ENCODE measurements around the gene SPAG16. TPM values are rescaled to one million over a fixed set of nuclear protein-coding genes. Genes with fewer than 3 reads are reported as not detected.
A peak's percentile ranks its signal among the peaks of the same experiment; 100 is the strongest.

The SPAG16 gene
- total and polyA plus RNA-seq, 2 donors: 17.7 to 104 TPM

DNA sequence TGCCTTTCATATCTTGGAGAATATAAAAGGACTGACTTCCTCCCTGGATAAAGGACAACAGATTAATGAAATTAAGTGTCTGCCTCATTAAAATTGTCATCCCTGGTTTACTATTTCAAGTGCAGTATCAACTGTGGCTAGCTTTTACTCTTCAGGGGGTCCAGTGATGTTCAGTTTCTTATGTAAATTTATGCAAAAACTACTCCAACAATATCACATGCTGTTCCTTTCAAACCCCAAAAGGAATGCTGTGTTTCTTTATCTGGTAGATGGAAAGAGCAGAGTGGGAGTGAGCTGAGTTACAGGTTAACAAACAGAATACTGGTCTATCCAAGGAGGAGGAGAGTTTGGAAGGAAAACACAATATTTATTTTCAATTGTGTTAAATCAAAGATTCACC, 842.9 kb downstream of the SPAG16 start:
- no peaks in the 10 kb centered on the region for H3K4me1 ChIP-seq (ENCODE audit: insufficient read depth)
- H3K36me3 ChIP-seq (ENCODE audit: insufficient read depth): no peaks in the 10 kb centered on the region
- no peak overlapping the region for H3K4me3 ChIP-seq (ENCODE audit: low read depth, low read length)
- DNase-seq (ENCODE audit: extremely low spot score): no peak
- H3K27ac ChIP-seq (ENCODE audit: low read depth): no peak overlapping the region

- 61% methylated on average over 1 of the region's 1 CpG for WGBS
- H3K36me3 ChIP-seq (ENCODE audit: insufficient read depth): no peaks in the 10 kb centered on the region
- H3K27ac ChIP-seq (ENCODE audit: low read depth): no peak overlapping the region
- H3K4me1 ChIP-seq (ENCODE audit: insufficient read depth): no peaks in the 10 kb centered on the region
- no peak for DNase-seq (ENCODE audit: extremely low spot score)
- no peak overlapping the region for H3K4me3 ChIP-seq (ENCODE audit: low read depth, low read length)
Observed at GRCh38 chr2:214127571-214127970, 843.3 kb downstream of the SPAG16 start.

DNA sequence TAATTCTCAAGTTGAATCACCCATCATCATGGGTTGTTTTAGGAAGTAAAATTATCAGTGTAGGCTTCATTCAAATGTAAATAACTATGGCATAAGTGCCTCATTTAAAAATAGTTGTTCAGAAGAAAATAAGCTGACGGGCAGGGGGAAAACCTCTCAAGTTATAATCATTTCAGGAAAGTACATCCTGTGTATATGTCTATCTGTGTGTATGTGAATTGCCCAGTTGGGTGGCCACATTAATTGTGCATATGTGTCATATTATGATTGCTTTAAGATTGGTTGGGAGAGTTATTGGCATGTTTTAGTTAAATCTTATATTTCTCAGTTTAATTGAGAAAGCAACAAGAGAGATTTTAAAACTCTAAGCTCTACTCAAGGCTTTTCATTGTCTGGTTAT, 843.8 kb downstream of the SPAG16 start:
- Histone ChIP-seq H3K4me3 (ENCODE audit: low read depth, low read length) (no peak overlapping the region), H3K36me3 (ENCODE audit: insufficient read depth) (no peaks in the 10 kb centered on the region), H3K4me1 (ENCODE audit: insufficient read depth) (no peaks in the 10 kb centered on the region), H3K27ac (ENCODE audit: low read depth) (no peak overlapping the region)
- 81% methylated on average over 1 of the region's 1 CpG for WGBS
- DNase-seq (ENCODE audit: extremely low spot score): no peak

- WGBS: 28% methylated on average over 2 of the region's 2 CpGs
- no peaks in the 10 kb centered on the region for H3K36me3 ChIP-seq (ENCODE audit: insufficient read depth)
- DNase-seq (ENCODE audit: extremely low spot score): peak; percentile 15
- H3K27ac ChIP-seq (ENCODE audit: low read depth): no peak overlapping the region
- no peaks in the 10 kb centered on the region for H3K4me1 ChIP-seq (ENCODE audit: insufficient read depth)
- H3K4me3 ChIP-seq (ENCODE audit: low read depth, low read length): no peak overlapping the region
Observed at GRCh38 chr2:214130114-214130513, 845.9 kb downstream of the SPAG16 start.

DNA sequence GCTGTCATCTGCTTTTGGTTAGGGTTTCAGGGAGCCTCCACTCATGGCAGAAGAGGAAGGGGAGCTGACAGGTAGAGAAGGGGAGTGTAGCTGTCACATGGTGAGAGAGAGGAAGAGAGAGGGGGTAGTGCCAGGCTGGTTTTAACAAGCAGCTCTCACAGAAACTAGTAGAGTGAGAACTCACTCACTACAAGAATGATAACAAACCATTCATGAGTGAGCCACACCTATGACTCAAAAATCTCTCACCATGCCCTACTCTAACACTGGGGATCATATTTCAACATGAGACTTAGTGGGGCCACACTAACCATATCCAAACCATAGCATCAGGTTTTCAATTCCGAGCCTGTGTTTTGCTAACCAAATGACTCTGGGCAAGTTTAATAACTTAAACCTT, 851.7 kb downstream of the SPAG16 start:
- DNase-seq (ENCODE audit: extremely low spot score): no peak
- H3K4me1 ChIP-seq (ENCODE audit: insufficient read depth): no peaks in the 10 kb centered on the region
- H3K4me3 ChIP-seq (ENCODE audit: low read depth, low read length): no peak overlapping the region
- H3K27ac ChIP-seq (ENCODE audit: low read depth): no peak overlapping the region
- H3K36me3 ChIP-seq (ENCODE audit: insufficient read depth): no peaks in the 10 kb centered on the region
- 83% methylated on average over 1 of the region's 1 CpG for WGBS

- H3K4me1 ChIP-seq (ENCODE audit: insufficient read depth): no peaks in the 10 kb centered on the region
- no peaks in the 10 kb centered on the region for H3K36me3 ChIP-seq (ENCODE audit: insufficient read depth)
- no peak overlapping the region for H3K27ac ChIP-seq (ENCODE audit: low read depth)
- no peak for DNase-seq (ENCODE audit: extremely low spot score)
- H3K4me3 ChIP-seq (ENCODE audit: low read depth, low read length): no peak overlapping the region
Observed at GRCh38 chr2:214138779-214139178, 854.5 kb downstream of the SPAG16 start.

- Histone ChIP-seq H3K27ac (ENCODE audit: low read depth) (no peak overlapping the region), H3K4me1 (ENCODE audit: insufficient read depth) (no peaks in the 10 kb centered on the region), H3K4me3 (ENCODE audit: low read depth, low read length) (no peak overlapping the region), H3K36me3 (ENCODE audit: insufficient read depth) (no peaks in the 10 kb centered on the region)
- peak; percentile 21 for DNase-seq (ENCODE audit: extremely low spot score)
- 41% methylated on average over 3 of the region's 3 CpGs for WGBS
Observed at GRCh38 chr2:214139630-214140284, 855.5 kb downstream of the SPAG16 start.

- Histone ChIP-seq H3K4me3 (ENCODE audit: low read depth, low read length) (no peak overlapping the region), H3K4me1 (ENCODE audit: insufficient read depth) (no peaks in the 10 kb centered on the region), H3K27ac (ENCODE audit: low read depth) (no peak overlapping the region), H3K36me3 (ENCODE audit: insufficient read depth) (no peaks in the 10 kb centered on the region)
- DNase-seq (ENCODE audit: extremely low spot score): no peak
- WGBS: 87% methylated on average over 1 of the region's 1 CpG
Observed at GRCh38 chr2:214156971-214157370, 872.7 kb downstream of the SPAG16 start.

DNA sequence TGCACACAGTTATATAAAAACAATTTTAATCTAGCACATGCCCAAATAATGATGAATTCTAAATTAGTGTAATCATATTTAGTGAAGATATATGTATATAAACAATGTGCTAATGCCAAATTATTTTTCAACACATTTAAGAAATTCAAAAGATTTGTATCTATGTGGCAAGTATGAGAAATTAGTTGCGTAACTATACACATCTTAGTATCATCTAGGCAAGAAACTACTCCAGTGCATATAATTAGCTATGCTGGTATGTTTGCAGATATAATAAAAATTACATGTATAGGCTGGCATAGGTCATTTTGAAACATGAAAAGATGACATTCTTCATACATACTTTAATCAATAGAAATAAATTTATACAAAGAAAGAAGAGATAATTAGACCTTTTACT, 874.6 kb downstream of the SPAG16 start:
- Histone ChIP-seq H3K4me1 (ENCODE audit: insufficient read depth) (no peaks in the 10 kb centered on the region), H3K36me3 (ENCODE audit: insufficient read depth) (no peaks in the 10 kb centered on the region), H3K4me3 (ENCODE audit: low read depth, low read length) (no peak overlapping the region), H3K27ac (ENCODE audit: low read depth) (no peak overlapping the region)
- no peak for DNase-seq (ENCODE audit: extremely low spot score)
- 97% methylated on average over 1 of the region's 1 CpG for WGBS

DNA sequence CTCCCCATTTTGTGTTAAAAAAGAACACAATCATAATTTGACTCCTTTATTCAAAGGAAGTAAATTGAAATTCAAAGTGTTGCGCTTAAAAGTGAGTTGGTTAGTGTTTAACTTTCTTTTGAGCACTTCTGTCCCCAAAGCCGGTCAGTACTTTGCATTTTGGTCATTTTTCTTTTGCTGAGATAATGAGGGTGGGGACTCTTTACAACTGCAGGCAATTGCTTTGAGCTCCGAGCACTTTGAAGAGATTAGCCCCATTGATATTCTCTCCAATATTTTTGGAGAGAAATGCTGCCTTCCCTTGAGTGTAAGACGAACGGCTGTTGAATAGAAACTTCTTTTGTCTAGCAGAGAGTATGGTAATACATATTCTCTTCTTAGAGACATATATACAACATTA, 885.0 kb downstream of the SPAG16 start:
- no peak overlapping the region for H3K27ac ChIP-seq (ENCODE audit: low read depth)
- no peak overlapping the region for H3K4me3 ChIP-seq (ENCODE audit: low read depth, low read length)
- no peak for DNase-seq (ENCODE audit: extremely low spot score)
- WGBS: 82% methylated on average over 5 of the region's 5 CpGs
- no peaks in the 10 kb centered on the region for H3K4me1 ChIP-seq (ENCODE audit: insufficient read depth)
- H3K36me3 ChIP-seq (ENCODE audit: insufficient read depth): no peaks in the 10 kb centered on the region

GRCh38 chr2:214169736-214170135, 885.5 kb downstream of the SPAG16 start:
- H3K4me3 ChIP-seq (ENCODE audit: low read depth, low read length): no peak overlapping the region
- no peak overlapping the region for H3K27ac ChIP-seq (ENCODE audit: low read depth)
- no peaks in the 10 kb centered on the region for H3K36me3 ChIP-seq (ENCODE audit: insufficient read depth)
- H3K4me1 ChIP-seq (ENCODE audit: insufficient read depth): no peaks in the 10 kb centered on the region
- 48% methylated on average over 2 of the region's 2 CpGs for WGBS
- DNase-seq (ENCODE audit: extremely low spot score): no peak

DNA sequence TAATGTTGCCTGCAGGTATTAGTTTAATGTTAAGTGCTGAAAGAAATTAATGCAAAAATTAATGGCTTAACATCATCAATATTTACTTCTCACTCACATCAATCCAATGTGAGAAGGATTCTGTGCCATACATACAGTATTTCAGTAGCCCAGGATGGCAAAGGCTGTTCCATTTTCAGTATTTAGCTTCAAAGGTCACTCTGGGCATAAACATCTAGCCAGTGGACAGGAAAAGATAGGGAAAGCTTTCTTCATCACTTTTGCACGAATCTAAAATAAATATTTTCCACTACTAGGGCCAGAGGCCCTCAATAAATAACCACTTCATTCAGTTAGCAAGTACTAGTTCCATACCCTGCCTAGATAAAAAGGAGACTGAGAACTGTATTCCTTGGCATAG, 890.3 kb downstream of the SPAG16 start:
- 9% methylated on average over 1 of the region's 1 CpG for WGBS
- Histone ChIP-seq H3K4me1 (ENCODE audit: insufficient read depth) (no peaks in the 10 kb centered on the region), H3K36me3 (ENCODE audit: insufficient read depth) (no peaks in the 10 kb centered on the region), H3K4me3 (ENCODE audit: low read depth, low read length) (no peak overlapping the region), H3K27ac (ENCODE audit: low read depth) (no peak overlapping the region)
- DNase-seq (ENCODE audit: extremely low spot score): no peak

DNA sequence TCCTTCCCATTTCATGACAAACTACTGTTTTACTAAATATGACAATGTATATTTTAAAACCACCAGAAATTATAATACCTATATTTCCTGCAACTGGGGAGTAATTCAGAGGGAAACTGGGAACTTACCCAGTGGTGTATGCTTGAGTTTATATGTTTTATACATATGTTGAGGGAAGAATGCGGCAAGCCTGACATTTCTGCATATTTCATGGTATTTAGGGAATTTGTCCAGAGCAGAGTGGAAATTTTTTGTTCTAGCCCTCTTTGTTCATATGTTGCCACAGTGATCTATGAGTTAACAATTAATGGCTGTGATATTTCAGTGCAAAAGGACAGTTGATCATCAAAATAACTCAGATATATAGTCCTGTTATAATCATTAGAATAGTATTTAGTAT, 895.8 kb downstream of the SPAG16 start:
- H3K4me3 ChIP-seq (ENCODE audit: low read depth, low read length): no peak overlapping the region
- WGBS: 65% methylated on average over 1 of the region's 1 CpG
- H3K36me3 ChIP-seq (ENCODE audit: insufficient read depth): no peaks in the 10 kb centered on the region
- no peak for DNase-seq (ENCODE audit: extremely low spot score)
- no peak overlapping the region for H3K27ac ChIP-seq (ENCODE audit: low read depth)
- H3K4me1 ChIP-seq (ENCODE audit: insufficient read depth): no peaks in the 10 kb centered on the region

DNA sequence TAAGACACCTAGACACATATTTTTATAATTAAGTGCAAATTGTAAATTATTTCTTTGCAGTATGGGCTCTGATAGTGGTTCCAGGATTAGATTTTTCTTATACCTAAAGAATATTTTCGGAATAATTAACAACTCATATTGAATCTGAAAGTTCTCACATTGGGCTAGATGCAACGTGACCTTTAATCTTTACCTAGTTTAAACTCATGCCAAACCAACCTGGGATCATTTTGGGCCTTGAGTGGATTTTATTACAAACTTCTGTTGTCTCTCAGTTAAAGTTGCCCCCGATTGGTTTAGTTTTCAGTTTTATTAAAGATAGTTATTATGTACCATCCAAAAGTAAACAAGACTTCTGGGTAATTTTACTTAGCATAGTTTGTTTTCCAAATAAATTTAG, 896.4 kb downstream of the SPAG16 start:
- 86% methylated on average over 3 of the region's 3 CpGs for WGBS
- Histone ChIP-seq H3K27ac (ENCODE audit: low read depth) (no peak overlapping the region), H3K36me3 (ENCODE audit: insufficient read depth) (no peaks in the 10 kb centered on the region), H3K4me1 (ENCODE audit: insufficient read depth) (no peaks in the 10 kb centered on the region), H3K4me3 (ENCODE audit: low read depth, low read length) (no peak overlapping the region)
- no peak for DNase-seq (ENCODE audit: extremely low spot score)

- no peak overlapping the region for H3K4me3 ChIP-seq (ENCODE audit: low read depth, low read length)
- no peak overlapping the region for H3K27ac ChIP-seq (ENCODE audit: low read depth)
- H3K36me3 ChIP-seq (ENCODE audit: insufficient read depth): no peaks in the 10 kb centered on the region
- 41% methylated on average over 2 of the region's 2 CpGs for WGBS
- no peak for DNase-seq (ENCODE audit: extremely low spot score)
- no peaks in the 10 kb centered on the region for H3K4me1 ChIP-seq (ENCODE audit: insufficient read depth)
Observed at GRCh38 chr2:214184461-214184860, 900.2 kb downstream of the SPAG16 start.
